ENCODE results near the gene HECTD2. TPM values are rescaled to one million over a fixed set of nuclear protein-coding genes. Genes with fewer than 3 reads are reported as not detected.

The HECTD2 gene
- total and polyA plus RNA-seq, 9 donors = 8.4 to 22.3 (median 20.2) TPM

DNA sequence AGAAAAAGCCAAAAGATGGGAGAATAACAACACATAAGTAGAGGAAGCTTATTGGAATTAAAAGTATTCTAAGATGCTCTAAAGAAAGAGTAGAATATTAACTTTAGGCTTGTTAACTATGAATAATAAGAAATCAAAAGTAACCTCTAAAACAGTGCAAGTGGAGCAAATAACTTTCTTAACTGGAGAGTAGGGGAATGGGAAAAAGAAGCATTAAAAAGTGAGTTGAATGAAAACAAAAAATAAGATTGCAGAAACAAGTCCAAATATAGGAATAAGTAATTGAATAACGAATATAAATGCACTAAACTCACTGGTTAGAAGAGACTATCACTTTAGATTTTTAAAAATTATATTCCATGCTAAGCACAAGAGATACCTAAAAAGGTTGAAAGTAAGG is 63.9 kb downstream of the HECTD2 start:
- no peak for DNase-seq
- Histone ChIP-seq H3K36me3 (no peaks in the 10 kb centered on the region), H3K27me3 (no peaks in the 10 kb centered on the region), H3K4me1 (ENCODE audit: insufficient read depth) (no peaks in the 10 kb centered on the region), H3K4me3 (no peak overlapping the region), H3K9me3 (no peaks in the 10 kb centered on the region), H3K27ac (no peak overlapping the region)
- intact Hi-C loops (cut with DNase I) = no loop called here
- WGBS, 3 donors = 87 to 91% (median 90%) methylated on average over 1 of the region's 1 CpG
- TF ChIP-seq CTCF (IDR thresholded peaks at IDR 0.05) = no peak
- no peak for TF ChIP-seq POLR2A (IDR thresholded peaks at IDR 0.05)
- TF ChIP-seq EP300 (IDR thresholded peaks at IDR 0.05) = no peak

- no peaks in the 10 kb centered on the region for H3K9me3 ChIP-seq
- TF ChIP-seq CTCF (IDR thresholded peaks at IDR 0.05) (no peak), EP300 (IDR thresholded peaks at IDR 0.05) (no peak), POLR2A (IDR thresholded peaks at IDR 0.05) (no peak)
- H3K27me3 ChIP-seq = no peaks in the 10 kb centered on the region
- intact Hi-C loops (cut with DNase I) = no loop called here
- H3K4me1 ChIP-seq (ENCODE audit: insufficient read depth) = no peaks in the 10 kb centered on the region
- no peak overlapping the region for H3K27ac ChIP-seq
- no peak overlapping the region for H3K4me3 ChIP-seq
- DNase-seq = no peak
- H3K36me3 ChIP-seq = no peaks in the 10 kb centered on the region
- 93 to 96% (median 93%) methylated on average over 2 of the region's 2 CpGs for WGBS, 3 donors
Observed at GRCh38 chr10:91477236-91477635, 67.1 kb downstream of the HECTD2 start.

DNA sequence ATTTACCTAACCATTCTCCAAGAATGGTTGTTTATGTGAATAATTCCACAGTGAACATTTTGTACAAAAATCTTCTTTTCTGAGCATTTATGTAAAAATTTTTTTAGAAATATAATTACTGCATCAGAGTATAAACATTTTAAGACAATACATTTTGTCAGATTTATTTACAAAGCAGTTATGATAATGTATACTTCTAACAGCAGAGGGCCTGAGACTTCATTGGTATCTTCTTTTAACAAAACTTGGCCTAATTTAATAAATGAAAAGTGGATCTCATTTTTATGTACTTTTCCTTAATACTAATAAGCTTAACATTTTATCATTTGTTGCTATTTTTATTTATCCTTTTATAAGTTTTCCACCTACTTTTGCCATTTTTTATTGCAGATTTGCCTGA is 69.4 kb downstream of the HECTD2 start:
- DNase-seq = no peak
- H3K9me3 ChIP-seq = no peaks in the 10 kb centered on the region
- TF ChIP-seq CTCF (IDR thresholded peaks at IDR 0.05) (no peak), EP300 (IDR thresholded peaks at IDR 0.05) (no peak), POLR2A (IDR thresholded peaks at IDR 0.05) (no peak)
- H3K36me3 ChIP-seq = no peaks in the 10 kb centered on the region
- H3K4me1 ChIP-seq (ENCODE audit: insufficient read depth) = no peaks in the 10 kb centered on the region
- H3K27me3 ChIP-seq = no peaks in the 10 kb centered on the region
- intact Hi-C loops (cut with DNase I) = no loop called here
- no peak overlapping the region for H3K27ac ChIP-seq
- no peak overlapping the region for H3K4me3 ChIP-seq

GRCh38 chr10:91487911-91488582 is 77.9 kb downstream of the HECTD2 start:
- Histone ChIP-seq H3K4me3 (no peak overlapping the region), H3K9me3 (no peaks in the 10 kb centered on the region), H3K27me3 (no peaks in the 10 kb centered on the region), H3K27ac (no peak overlapping the region), H3K36me3 (no peaks in the 10 kb centered on the region), H3K4me1 (ENCODE audit: insufficient read depth) (no peaks in the 10 kb centered on the region)
- TF ChIP-seq POLR2A (IDR thresholded peaks at IDR 0.05) (no peak), EP300 (IDR thresholded peaks at IDR 0.05) (no peak), CTCF (IDR thresholded peaks at IDR 0.05) (no peak)
- WGBS, 3 donors = 86 to 91% (median 86%) methylated on average over 3 of the region's 3 CpGs
- DNase-seq = no peak
- intact Hi-C loops (cut with DNase I) = loop anchor here in 1 of 4 donors (10.0 kb wide), 1 partner anchor 67 kb away; no protein-coding TSS in a partner anchor
